ENCODE data around the gene ZNF878. TPM values are rescaled to one million over a fixed set of nuclear protein-coding genes. Genes with fewer than 3 reads are reported as not detected.

Gene ZNF878
- total and polyA plus RNA-seq, 2 donors (not counting 3 experiments of a cell fraction or from before 2014, with no cell fraction given): 0.51 TPM; not detected in 1

DNA sequence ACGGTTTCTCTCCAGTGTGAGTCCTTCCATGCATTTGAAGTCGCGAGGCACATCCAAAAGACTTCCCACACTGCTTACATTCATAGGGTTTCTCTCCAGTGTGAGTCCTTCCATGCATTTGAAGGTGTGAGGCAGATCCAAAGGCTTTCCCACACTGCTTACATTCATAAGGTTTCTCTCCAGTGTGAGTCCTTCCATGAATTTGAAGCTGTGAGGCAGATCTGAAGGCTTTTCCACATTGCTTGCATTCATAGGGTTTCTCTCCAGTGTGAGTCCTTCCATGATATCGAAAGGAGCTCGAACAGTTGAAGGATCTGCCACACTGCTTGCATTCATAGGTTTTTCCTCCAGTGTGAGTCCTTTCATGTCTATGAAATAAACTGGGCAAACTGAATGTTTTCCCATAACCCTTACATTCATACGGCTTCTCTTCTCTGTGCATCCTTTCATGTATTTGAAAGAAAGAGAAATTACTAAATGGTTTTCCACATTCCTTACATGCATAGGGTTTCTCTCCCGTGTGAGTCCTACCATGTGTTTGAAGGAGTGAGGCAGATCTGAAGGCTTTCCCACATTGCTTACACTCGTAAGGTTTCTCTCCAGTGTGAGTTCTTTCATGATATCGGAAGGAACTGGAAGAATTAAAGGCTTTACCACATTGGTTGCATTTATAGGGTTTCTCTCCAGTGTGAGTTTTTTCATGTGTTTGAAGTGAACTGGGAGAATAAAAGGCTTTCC lies 37.6 kb downstream of the ZNF878 start:
- H3K79me2 ChIP-seq (ENCODE audit: control insufficient read depth, insufficient read depth, low read length): no peaks in the 10 kb centered on the region
- H3K27ac ChIP-seq (ENCODE audit: insufficient read depth, low read depth, low read length): no peak overlapping the region
- CTCF ChIA-PET: no interaction called here
- FAIRE-seq (no peak), DNase-seq (ENCODE audit: low read depth, low spot score) (no peak)
- TF ChIP-seq, protein P1, sequence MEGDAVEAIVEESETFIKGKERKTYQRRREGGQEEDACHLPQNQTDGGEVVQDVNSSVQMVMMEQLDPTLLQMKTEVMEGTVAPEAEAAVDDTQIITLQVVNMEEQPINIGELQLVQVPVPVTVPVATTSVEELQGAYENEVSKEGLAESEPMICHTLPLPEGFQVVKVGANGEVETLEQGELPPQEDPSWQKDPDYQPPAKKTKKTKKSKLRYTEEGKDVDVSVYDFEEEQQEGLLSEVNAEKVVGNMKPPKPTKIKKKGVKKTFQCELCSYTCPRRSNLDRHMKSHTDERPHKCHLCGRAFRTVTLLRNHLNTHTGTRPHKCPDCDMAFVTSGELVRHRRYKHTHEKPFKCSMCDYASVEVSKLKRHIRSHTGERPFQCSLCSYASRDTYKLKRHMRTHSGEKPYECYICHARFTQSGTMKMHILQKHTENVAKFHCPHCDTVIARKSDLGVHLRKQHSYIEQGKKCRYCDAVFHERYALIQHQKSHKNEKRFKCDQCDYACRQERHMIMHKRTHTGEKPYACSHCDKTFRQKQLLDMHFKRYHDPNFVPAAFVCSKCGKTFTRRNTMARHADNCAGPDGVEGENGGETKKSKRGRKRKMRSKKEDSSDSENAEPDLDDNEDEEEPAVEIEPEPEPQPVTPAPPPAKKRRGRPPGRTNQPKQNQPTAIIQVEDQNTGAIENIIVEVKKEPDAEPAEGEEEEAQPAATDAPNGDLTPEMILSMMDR (IDR thresholded peaks at IDR 0.05; ENCODE audit: extremely low read depth in 1 of 2, insufficient read depth in 1 of 2, low read depth in 1 of 2, low read length in 2 of 2): no peak
- no peak for TF ChIP-seq GATA2 (IDR thresholded peaks at IDR 0.05; ENCODE audit: insufficient read depth, insufficient read length, low read depth, low read length)
- POLR2A ChIA-PET: no interaction called here
- H3K9me1 ChIP-seq (replicated peaks; ENCODE audit: control insufficient read depth, extremely low read depth, insufficient read depth, low read length): no peaks in the 10 kb centered on the region
- no peak overlapping the region for H3K4me3 ChIP-seq (replicated peaks in 1 of 3; ENCODE audit: insufficient read depth in 1 of 3, low read depth in 1 of 3, low read length in 3 of 3)
- H3K36me3 ChIP-seq (ENCODE audit: control insufficient read depth in 2 of 2, extremely low read depth in 1 of 2, insufficient read depth in 2 of 2, low read length in 2 of 2): peaks cover 0 to 13% of the 10 kb centered on the region in 2 experiments
- H3K27me3 ChIP-seq (ENCODE audit: control insufficient read depth in 2 of 2, insufficient read depth in 2 of 2, low read length in 2 of 2): no peaks in the 10 kb centered on the region
- H2AFZ ChIP-seq (ENCODE audit: low read depth, low read length): no peak overlapping the region
- dilution Hi-C loops (cut with MboI; ENCODE audit: extremely low pct_ligation_motif_present, low sequenced_read_pairs) (no loop called here), intact Hi-C loops (cut with micrococcal nuclease) (no loop called here)
- H4K20me1 ChIP-seq (replicated peaks; ENCODE audit: control insufficient read depth, extremely low read depth, insufficient read depth, low read length): no peaks in the 10 kb centered on the region
- no peaks in the 10 kb centered on the region for H3K4me1 ChIP-seq (ENCODE audit: control insufficient read depth, extremely low read depth, insufficient read depth, low read length)
- H3K9ac ChIP-seq (replicated peaks; ENCODE audit: extremely low read depth, insufficient read depth, low read length): no peak overlapping the region
- H3K9me3 ChIP-seq (replicated peaks; ENCODE audit: control insufficient read depth, insufficient read depth, low read length): peaks cover 23% of the 10 kb centered on the region
- BruUV-seq (replicated peaks): no TSS peak
- H3K4me2 ChIP-seq (ENCODE audit: insufficient read depth, low read length): no peak overlapping the region

DNA sequence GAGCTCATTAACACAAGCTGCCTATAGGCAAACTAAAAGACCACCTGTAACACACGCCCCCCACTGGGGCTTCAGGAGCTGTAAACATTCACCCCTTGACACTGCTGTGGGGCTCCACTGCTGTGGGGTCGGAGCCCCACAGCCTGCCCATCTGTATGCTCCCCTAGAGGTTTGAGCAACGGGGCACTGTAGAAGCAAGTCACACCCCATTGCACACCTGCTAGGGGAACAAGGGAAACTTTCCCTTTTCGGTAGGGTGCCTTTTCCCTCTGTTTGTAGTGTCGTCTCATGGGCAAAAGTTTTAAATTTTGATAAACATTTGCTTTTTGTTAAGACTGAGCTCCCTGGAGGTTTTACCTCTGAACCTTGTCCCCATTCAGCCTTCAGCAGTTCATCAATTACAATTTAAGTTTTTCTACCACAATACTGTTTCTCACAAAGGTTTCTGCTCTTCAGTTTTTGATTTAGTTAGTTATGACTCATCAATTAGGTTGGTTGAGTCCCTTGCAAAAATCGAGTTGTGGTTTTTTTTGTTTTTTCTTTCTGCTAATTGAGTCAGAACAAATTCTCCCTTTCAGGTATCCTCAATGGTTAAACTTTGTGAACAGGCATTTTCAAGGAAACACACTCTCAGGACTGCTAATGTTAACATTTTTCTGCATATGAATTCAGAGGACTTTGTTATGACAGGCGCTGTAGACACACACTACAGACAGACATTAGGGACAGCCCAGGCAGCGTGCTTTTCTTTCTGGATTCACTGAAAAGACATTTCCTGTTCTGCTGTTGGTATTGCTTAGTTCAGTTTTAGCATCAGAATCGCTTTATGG lies 52.4 kb downstream of the ZNF878 start:
- no peak overlapping the region for H3K4me2 ChIP-seq (ENCODE audit: insufficient read depth, low read length)
- H3K4me1 ChIP-seq (ENCODE audit: control insufficient read depth, extremely low read depth, insufficient read depth, low read length): no peaks in the 10 kb centered on the region
- H3K9me1 ChIP-seq (replicated peaks; ENCODE audit: control insufficient read depth, extremely low read depth, insufficient read depth, low read length): no peaks in the 10 kb centered on the region
- H3K36me3 ChIP-seq (ENCODE audit: control insufficient read depth in 2 of 2, extremely low read depth in 1 of 2, insufficient read depth in 2 of 2, low read length in 2 of 2): peaks cover 0 to 2% of the 10 kb centered on the region in 2 experiments
- no peak overlapping the region for H2AFZ ChIP-seq (ENCODE audit: low read depth, low read length)
- no peaks in the 10 kb centered on the region for H3K9me3 ChIP-seq (replicated peaks; ENCODE audit: control insufficient read depth, insufficient read depth, low read length)
- H3K27ac ChIP-seq (ENCODE audit: insufficient read depth, low read depth, low read length): no peak overlapping the region
- DNase-seq (ENCODE audit: low read depth, low spot score): no peak
- POLR2A ChIA-PET: no interaction called here
- intact Hi-C loops (cut with micrococcal nuclease) (no loop called here), dilution Hi-C loops (cut with MboI; ENCODE audit: extremely low pct_ligation_motif_present, low sequenced_read_pairs) (no loop called here)
- CTCF ChIA-PET: no interaction called here
- H4K20me1 ChIP-seq (replicated peaks; ENCODE audit: control insufficient read depth, extremely low read depth, insufficient read depth, low read length): no peaks in the 10 kb centered on the region
- BruUV-seq (replicated peaks): no TSS peak
- FAIRE-seq: no peak
- H3K4me3 ChIP-seq (replicated peaks in 1 of 3; ENCODE audit: insufficient read depth in 1 of 3, low read depth in 1 of 3, low read length in 3 of 3): no peak overlapping the region
- H3K27me3 ChIP-seq (ENCODE audit: control insufficient read depth in 2 of 2, insufficient read depth in 2 of 2, low read length in 2 of 2): no peaks in the 10 kb centered on the region
- no peak overlapping the region for H3K9ac ChIP-seq (replicated peaks; ENCODE audit: extremely low read depth, insufficient read depth, low read length)
- H3K79me2 ChIP-seq (ENCODE audit: control insufficient read depth, insufficient read depth, low read length): no peaks in the 10 kb centered on the region
- TF ChIP-seq FOS (IDR thresholded peaks at IDR 0.05; ENCODE audit: borderline replicate concordance, insufficient read depth, low read length) (no peak), POLR2AphosphoS5 (IDR thresholded peaks at IDR 0.05; ENCODE audit: insufficient read depth, low read depth, low read length) (no peak), GATA2 (IDR thresholded peaks at IDR 0.05; ENCODE audit: insufficient read depth, insufficient read length, low read depth, low read length) (no peak), EZH2 (IDR thresholded peaks at IDR 0.05; ENCODE audit: borderline replicate concordance, low read depth, low read length, severe bottlenecking) (no peak), POLR2A (IDR thresholded peaks at IDR 0.05; ENCODE audit: low read depth, low read length) (no peak), MYC (IDR thresholded peaks at IDR 0.05; ENCODE audit: low read depth, low read length) (no peak), JUN (IDR thresholded peaks at IDR 0.05; ENCODE audit: borderline replicate concordance, insufficient read depth, insufficient read length, low read depth) (no peak)
- TF ChIP-seq, protein P2, sequence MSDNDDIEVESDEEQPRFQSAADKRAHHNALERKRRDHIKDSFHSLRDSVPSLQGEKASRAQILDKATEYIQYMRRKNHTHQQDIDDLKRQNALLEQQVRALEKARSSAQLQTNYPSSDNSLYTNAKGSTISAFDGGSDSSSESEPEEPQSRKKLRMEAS (IDR thresholded peaks at IDR 0.05; ENCODE audit: insufficient read depth, insufficient read length): no peak
- TF ChIP-seq, protein P1 (IDR thresholded peaks at IDR 0.05; ENCODE audit: extremely low read depth in 1 of 2, insufficient read depth in 1 of 2, low read depth in 1 of 2, low read length in 2 of 2): no peak

Measured in endothelial cell of umbilical vein (primary cell).